ENCODE results near the gene DAGLA.

DNA sequence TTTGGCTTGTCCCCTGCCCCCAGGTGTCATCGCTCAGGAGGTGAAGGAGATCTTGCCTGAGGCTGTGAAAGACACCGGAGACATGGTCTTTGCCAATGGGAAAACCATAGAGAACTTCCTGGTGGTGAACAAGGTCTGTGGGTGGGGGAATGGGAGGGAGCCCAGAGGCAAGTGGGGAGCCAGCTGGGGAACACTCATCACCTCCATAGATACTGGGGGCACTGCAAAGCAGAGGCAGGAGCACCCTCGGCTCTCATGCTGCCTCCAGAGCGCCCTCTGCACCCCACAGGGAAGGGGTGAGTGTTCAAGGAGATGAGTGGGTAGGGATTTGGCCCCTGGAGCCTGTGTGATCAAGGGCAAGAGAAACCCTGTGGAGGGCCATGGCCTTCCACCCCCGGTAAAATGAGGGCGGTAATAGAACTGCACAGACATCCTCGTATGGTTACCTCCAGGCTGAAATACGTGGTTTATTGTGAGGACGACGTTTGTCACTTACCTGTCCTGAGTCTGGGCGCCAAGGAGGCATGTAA lies 98.2 kb downstream of the DAGLA start:
- TF ChIP-seq, protein P1, sequence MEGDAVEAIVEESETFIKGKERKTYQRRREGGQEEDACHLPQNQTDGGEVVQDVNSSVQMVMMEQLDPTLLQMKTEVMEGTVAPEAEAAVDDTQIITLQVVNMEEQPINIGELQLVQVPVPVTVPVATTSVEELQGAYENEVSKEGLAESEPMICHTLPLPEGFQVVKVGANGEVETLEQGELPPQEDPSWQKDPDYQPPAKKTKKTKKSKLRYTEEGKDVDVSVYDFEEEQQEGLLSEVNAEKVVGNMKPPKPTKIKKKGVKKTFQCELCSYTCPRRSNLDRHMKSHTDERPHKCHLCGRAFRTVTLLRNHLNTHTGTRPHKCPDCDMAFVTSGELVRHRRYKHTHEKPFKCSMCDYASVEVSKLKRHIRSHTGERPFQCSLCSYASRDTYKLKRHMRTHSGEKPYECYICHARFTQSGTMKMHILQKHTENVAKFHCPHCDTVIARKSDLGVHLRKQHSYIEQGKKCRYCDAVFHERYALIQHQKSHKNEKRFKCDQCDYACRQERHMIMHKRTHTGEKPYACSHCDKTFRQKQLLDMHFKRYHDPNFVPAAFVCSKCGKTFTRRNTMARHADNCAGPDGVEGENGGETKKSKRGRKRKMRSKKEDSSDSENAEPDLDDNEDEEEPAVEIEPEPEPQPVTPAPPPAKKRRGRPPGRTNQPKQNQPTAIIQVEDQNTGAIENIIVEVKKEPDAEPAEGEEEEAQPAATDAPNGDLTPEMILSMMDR (IDR thresholded peaks at IDR 0.05), result no peak
- no peak for TF ChIP-seq POLR2A (IDR thresholded peaks at IDR 0.05)

Measured in uterus (tissue), 2 donors.